Keratinocyte (primary cell): Measurements from ENCODE around the gene TIAM2. TPM values are rescaled to one million over a fixed set of nuclear protein-coding genes. Genes with fewer than 3 reads are reported as not detected.

ENCODE experiments used
- DNase-seq: peaks from one replicate; pipeline ENCODE4 v3.0.0-alpha.2; 2011; ENCODE audit warnings: low read depth, missing footprints, low spot score
- FAIRE-seq: peaks from 2 replicates; lab custom pipeline; 2011; peaks lifted over from hg19 to GRCh38; lab: Jason Lieb, UNC
- H2AFZ ChIP-seq: 2 replicates; pipeline ENCODE4 v1.6.0; 2012; ENCODE audit warnings: low read length, control low read depth, inconsistent platforms; ENCODE audit not compliant: control insufficient read depth
- H3K27ac ChIP-seq: 2 replicates; pipeline ENCODE4 v1.5.1; 2011; ENCODE audit warnings: low read length; ENCODE audit not compliant: control insufficient read depth, insufficient read depth
- H3K27me3 ChIP-seq: 3 replicates; pipeline ENCODE4 v1.6.0; 2011; ENCODE audit warnings: low read length; ENCODE audit not compliant: control insufficient read depth, insufficient read depth; ENCODE audit errors: extremely low read depth
- H3K36me3 ChIP-seq, 2 experiments: 2 replicates in 1 of 2; 3 replicates in 1 of 2; pipeline ENCODE4 v1.5.1; 2011; ENCODE audit warnings: low read length in 2 of 2, mild to moderate bottlenecking in 1 of 2; ENCODE audit not compliant: control insufficient read depth in 2 of 2, insufficient read depth in 2 of 2; ENCODE audit errors: extremely low read depth in 1 of 2
- H3K4me1 ChIP-seq: 3 replicates; pipeline ENCODE4 v1.5.1; 2011; ENCODE audit warnings: low read length; ENCODE audit not compliant: control insufficient read depth, insufficient read depth; ENCODE audit errors: extremely low read depth
- H3K4me2 ChIP-seq: 3 replicates; pipeline ENCODE4 v1.6.0; 2011; ENCODE audit warnings: low read depth, low read length; ENCODE audit not compliant: control insufficient read depth, insufficient read depth; ENCODE audit errors: extremely low read depth
- H3K4me3 ChIP-seq, 3 experiments: fragments of 200-600 bp in 1 of 3; sonication (generic) in 1 of 3; 2 replicates in 2 of 3; 3 replicates in 1 of 3; pipeline ENCODE4 v1.5.1; 2011 to 2016; ENCODE audit warnings: low read length in 3 of 3, mild to moderate bottlenecking in 3 of 3, control low read depth in 2 of 3, inconsistent platforms in 1 of 3, low read depth in 1 of 3, mixed read lengths in 1 of 3, mixed run types in 1 of 3, moderate library complexity in 1 of 3; ENCODE audit not compliant: control insufficient read depth in 2 of 3, insufficient read depth in 2 of 3; ENCODE audit errors: extremely low read depth in 1 of 3
- H3K79me2 ChIP-seq: 2 replicates; pipeline ENCODE4 v1.6.0; 2012; ENCODE audit warnings: low read length; ENCODE audit not compliant: control insufficient read depth, insufficient read depth
- H3K9ac ChIP-seq: 3 replicates; pipeline ENCODE4 v1.6.0; 2011; ENCODE audit warnings: low read length; ENCODE audit not compliant: control insufficient read depth, insufficient read depth; ENCODE audit errors: extremely low read depth
- H3K9me1 ChIP-seq: 3 replicates; pipeline ENCODE4 v1.6.0; 2011; ENCODE audit warnings: low read length; ENCODE audit not compliant: control insufficient read depth, insufficient read depth; ENCODE audit errors: extremely low read depth
- H3K9me3 ChIP-seq: 2 replicates; pipeline ENCODE4 v1.5.1; 2012; ENCODE audit warnings: low read depth, low read length; ENCODE audit not compliant: control insufficient read depth
- H4K20me1 ChIP-seq: 3 replicates; pipeline ENCODE4 v1.6.0; 2011; ENCODE audit warnings: low read length; ENCODE audit not compliant: control insufficient read depth, insufficient read depth; ENCODE audit errors: extremely low read depth
- EZH2 ChIP-seq: IDR thresholded peaks from one replicate; pipeline ENCODE4 v1.6.1; 2012; ENCODE audit warnings: inconsistent platforms, mild to moderate bottlenecking, low read length, moderate library complexity
- dilution Hi-C: fragments of 300-500 bp; cut with MboI; formaldehyde crosslinking; loops from one replicate; pipeline ENCODE4 v1.7.0; 2020; ENCODE audit warnings: low sequenced_read_pairs; ENCODE audit not compliant: extremely low pct_ligation_motif_present
- polyA plus RNA-seq, 5 experiments: library from polyadenylated mRNA; depleted of rRNA in 3 of 5; stranded (reverse) in 3 of 5; stranded (forward) in 1 of 5; unstranded in 1 of 5; fragments of >200 nt; gene quantifications; 1 replicate in 1 of 5; 2 replicates in 3 of 5; 3 replicates in 1 of 5; pipeline versions ENCODE4 v1.2.1 to v1.2.3, GENCODE V29; 2011 to 2012; ENCODE audit warnings: missing spikeins in 2 of 5, low read depth in 1 of 5, low replicate concordance in 1 of 5
- TF ChIP-seq, protein P1 (sequence below), 3 experiments: IDR thresholded peaks in 1 of 3; conservative IDR thresholded peaks in 1 of 3; optimal IDR thresholded peaks in 1 of 3; 2 replicates in 2 of 3; 3 replicates in 1 of 3; pipeline versions ENCODE3 to v1.5.1; 2011; ENCODE audit warnings: low read length in 3 of 3, mild to moderate bottlenecking in 3 of 3, moderate library complexity in 2 of 3, control low read depth in 1 of 3, inconsistent platforms in 1 of 3; ENCODE audit not compliant: insufficient read depth in 2 of 3; ENCODE audit errors: extremely low read depth in 1 of 3

The TIAM2 gene
- polyA plus RNA-seq, 1 donor (not counting 4 experiments of a cell fraction or from before 2014, with no cell fraction given) = 4.0 TPM

DNA sequence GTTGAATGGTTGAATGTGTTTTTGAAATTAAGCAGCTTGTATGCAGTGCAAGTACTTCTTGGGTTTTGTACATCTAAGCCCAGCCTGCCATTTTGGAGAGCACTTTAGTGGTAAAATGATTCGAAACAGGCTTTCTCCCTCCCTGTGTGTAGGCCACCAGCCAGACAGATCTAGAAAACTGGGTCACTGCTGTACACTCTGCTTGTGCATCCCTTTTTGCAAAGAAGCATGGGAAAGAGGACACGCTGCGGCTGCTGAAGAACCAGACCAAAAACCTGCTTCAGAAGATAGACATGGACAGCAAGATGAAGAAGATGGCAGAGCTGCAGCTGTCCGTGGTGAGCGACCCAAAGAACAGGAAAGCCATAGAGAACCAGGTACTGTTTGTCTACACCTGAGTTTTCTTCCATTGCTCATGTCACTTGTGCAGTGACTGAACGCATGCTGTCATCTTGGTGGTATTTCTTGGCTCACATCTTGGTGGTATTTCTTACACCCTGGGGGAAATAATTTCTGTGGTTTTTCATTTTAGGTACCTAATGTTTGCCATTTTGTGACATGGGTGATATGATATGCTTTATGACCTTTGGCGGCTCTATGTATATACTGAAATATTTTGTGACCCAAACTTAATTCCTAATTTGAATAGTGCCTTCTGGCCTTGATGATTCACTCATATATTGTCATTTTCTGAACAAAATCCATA is 153.0 kb downstream of the TIAM2 start:
- DNase-seq = no peak
- no peak overlapping the region for H3K4me3 ChIP-seq
- no peaks in the 10 kb centered on the region for H4K20me1 ChIP-seq
- no peaks in the 10 kb centered on the region for H3K27me3 ChIP-seq
- dilution Hi-C loops = loop anchor here (25.0 kb wide), 1 partner anchor 211 kb away; no protein-coding TSS in a partner anchor
- H3K27ac ChIP-seq = no peak overlapping the region
- H3K4me1 ChIP-seq = no peaks in the 10 kb centered on the region
- TF ChIP-seq, protein P1, sequence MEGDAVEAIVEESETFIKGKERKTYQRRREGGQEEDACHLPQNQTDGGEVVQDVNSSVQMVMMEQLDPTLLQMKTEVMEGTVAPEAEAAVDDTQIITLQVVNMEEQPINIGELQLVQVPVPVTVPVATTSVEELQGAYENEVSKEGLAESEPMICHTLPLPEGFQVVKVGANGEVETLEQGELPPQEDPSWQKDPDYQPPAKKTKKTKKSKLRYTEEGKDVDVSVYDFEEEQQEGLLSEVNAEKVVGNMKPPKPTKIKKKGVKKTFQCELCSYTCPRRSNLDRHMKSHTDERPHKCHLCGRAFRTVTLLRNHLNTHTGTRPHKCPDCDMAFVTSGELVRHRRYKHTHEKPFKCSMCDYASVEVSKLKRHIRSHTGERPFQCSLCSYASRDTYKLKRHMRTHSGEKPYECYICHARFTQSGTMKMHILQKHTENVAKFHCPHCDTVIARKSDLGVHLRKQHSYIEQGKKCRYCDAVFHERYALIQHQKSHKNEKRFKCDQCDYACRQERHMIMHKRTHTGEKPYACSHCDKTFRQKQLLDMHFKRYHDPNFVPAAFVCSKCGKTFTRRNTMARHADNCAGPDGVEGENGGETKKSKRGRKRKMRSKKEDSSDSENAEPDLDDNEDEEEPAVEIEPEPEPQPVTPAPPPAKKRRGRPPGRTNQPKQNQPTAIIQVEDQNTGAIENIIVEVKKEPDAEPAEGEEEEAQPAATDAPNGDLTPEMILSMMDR (optimal IDR thresholded peaks at IDR 0.05 in 1 of 3, IDR thresholded peaks at IDR 0.05 in 1 of 3, conservative IDR thresholded peaks at IDR 0.05 in 1 of 3; ENCODE audit: extremely low read depth in 1 of 3, insufficient read depth in 2 of 3, low read length in 3 of 3) = no peak
- no peak for TF ChIP-seq EZH2
- no peaks in the 10 kb centered on the region for H3K36me3 ChIP-seq
- no peaks in the 10 kb centered on the region for H3K9me1 ChIP-seq
- H3K4me2 ChIP-seq = no peak overlapping the region
- H3K79me2 ChIP-seq = no peaks in the 10 kb centered on the region
- no peak overlapping the region for H3K9ac ChIP-seq
- H2AFZ ChIP-seq = no peak overlapping the region
- no peak for FAIRE-seq
- no peaks in the 10 kb centered on the region for H3K9me3 ChIP-seq

GRCh38 chr6:155150967-155151671 is 156.0 kb downstream of the TIAM2 start:
- H3K79me2 ChIP-seq = no peaks in the 10 kb centered on the region
- dilution Hi-C loops = no loop called here
- no peaks in the 10 kb centered on the region for H3K9me3 ChIP-seq
- FAIRE-seq (no peak), DNase-seq (no peak)
- no peaks in the 10 kb centered on the region for H3K36me3 ChIP-seq
- H2AFZ ChIP-seq = no peak overlapping the region
- peaks cover 9% of the 10 kb centered on the region for H3K4me1 ChIP-seq
- no peaks in the 10 kb centered on the region for H4K20me1 ChIP-seq
- TF ChIP-seq, protein P1 (optimal IDR thresholded peaks at IDR 0.05 in 1 of 3, IDR thresholded peaks at IDR 0.05 in 1 of 3, conservative IDR thresholded peaks at IDR 0.05 in 1 of 3; ENCODE audit: extremely low read depth in 1 of 3, insufficient read depth in 2 of 3, low read length in 3 of 3) = no peak
- TF ChIP-seq EZH2 = no peak
- H3K4me2 ChIP-seq = no peak overlapping the region
- no peak overlapping the region for H3K27ac ChIP-seq
- no peaks in the 10 kb centered on the region for H3K27me3 ChIP-seq
- H3K9me1 ChIP-seq = no peaks in the 10 kb centered on the region
- no peak overlapping the region for H3K9ac ChIP-seq
- H3K4me3 ChIP-seq = no peak overlapping the region
